Measurements from ENCODE around the gene PPP2CA.

The PPP2CA gene

DNA sequence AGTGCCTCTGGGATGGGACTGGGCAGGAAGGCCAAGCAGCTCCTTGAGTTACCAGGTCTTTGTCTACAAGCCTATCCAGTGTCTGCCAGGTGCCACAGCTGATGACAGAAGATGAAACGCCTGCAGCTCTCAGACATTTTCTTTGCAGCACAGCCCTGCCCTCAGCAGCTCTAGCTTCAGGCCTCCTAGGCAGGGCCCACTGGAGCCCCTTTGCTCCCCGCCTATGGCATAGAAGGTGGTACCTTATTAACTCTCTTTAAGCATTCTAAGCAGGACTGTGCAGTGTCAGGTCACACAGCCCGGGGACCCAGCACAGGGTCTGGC is 47.8 kb downstream of the PPP2CA start:
- H4K20me1 ChIP-seq (ENCODE audit: insufficient read depth, low read length, poor library complexity, severe bottlenecking) = peaks cover 35% of the 10 kb centered on the region
- H3F3A ChIP-seq (ENCODE audit: low read depth) = no peaks in the 10 kb centered on the region
- no peak overlapping the region for H3K4me3 ChIP-seq (ENCODE audit: low read length, poor library complexity, severe bottlenecking)
- peak overlapping the region; percentile 81 for H3K4me2 ChIP-seq (ENCODE audit: low read depth, low read length, poor library complexity, severe bottlenecking)
- no peaks in the 10 kb centered on the region for H3K9me2 ChIP-seq (replicated peaks; ENCODE audit: low read depth, low read length)
- no peaks in the 10 kb centered on the region for H3K27me3 ChIP-seq (ENCODE audit: insufficient read depth, low read length, poor library complexity, severe bottlenecking)
- H3K4me1 ChIP-seq (ENCODE audit: insufficient read depth, low read length, poor library complexity, severe bottlenecking) = peaks cover 20% of the 10 kb centered on the region
- no peak overlapping the region for H2AFZ ChIP-seq (ENCODE audit: low read length)
- no peak for TF ChIP-seq EZH2phosphoT487 (IDR thresholded peaks at IDR 0.05; ENCODE audit: borderline replicate concordance)
- TF ChIP-seq, protein P1, sequence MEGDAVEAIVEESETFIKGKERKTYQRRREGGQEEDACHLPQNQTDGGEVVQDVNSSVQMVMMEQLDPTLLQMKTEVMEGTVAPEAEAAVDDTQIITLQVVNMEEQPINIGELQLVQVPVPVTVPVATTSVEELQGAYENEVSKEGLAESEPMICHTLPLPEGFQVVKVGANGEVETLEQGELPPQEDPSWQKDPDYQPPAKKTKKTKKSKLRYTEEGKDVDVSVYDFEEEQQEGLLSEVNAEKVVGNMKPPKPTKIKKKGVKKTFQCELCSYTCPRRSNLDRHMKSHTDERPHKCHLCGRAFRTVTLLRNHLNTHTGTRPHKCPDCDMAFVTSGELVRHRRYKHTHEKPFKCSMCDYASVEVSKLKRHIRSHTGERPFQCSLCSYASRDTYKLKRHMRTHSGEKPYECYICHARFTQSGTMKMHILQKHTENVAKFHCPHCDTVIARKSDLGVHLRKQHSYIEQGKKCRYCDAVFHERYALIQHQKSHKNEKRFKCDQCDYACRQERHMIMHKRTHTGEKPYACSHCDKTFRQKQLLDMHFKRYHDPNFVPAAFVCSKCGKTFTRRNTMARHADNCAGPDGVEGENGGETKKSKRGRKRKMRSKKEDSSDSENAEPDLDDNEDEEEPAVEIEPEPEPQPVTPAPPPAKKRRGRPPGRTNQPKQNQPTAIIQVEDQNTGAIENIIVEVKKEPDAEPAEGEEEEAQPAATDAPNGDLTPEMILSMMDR (conservative IDR thresholded peaks at IDR 0.05; ENCODE audit: low read length) = no peak
- no peaks in the 10 kb centered on the region for H3K9me3 ChIP-seq (ENCODE audit: insufficient read depth, low read depth, low read length)
- peaks cover 36% of the 10 kb centered on the region for H3K79me2 ChIP-seq (ENCODE audit: insufficient read depth, low read length)
- H3K36me3 ChIP-seq (ENCODE audit: insufficient read depth, low read length) = no peaks in the 10 kb centered on the region
- H3K9ac ChIP-seq (ENCODE audit: low read depth, low read length, poor library complexity, severe bottlenecking) = no peak overlapping the region

GRCh38 chr5:134177369-134178095 is 48.3 kb downstream of the PPP2CA start:
- Histone ChIP-seq H3K79me2 (ENCODE audit: insufficient read depth, low read length) (peaks cover 39% of the 10 kb centered on the region), H4K20me1 (ENCODE audit: insufficient read depth, low read length, poor library complexity, severe bottlenecking) (peaks cover 35% of the 10 kb centered on the region), H3F3A (ENCODE audit: low read depth) (no peaks in the 10 kb centered on the region), H3K4me3 (ENCODE audit: low read length, poor library complexity, severe bottlenecking) (peak overlapping the region; percentile 93), H3K36me3 (ENCODE audit: insufficient read depth, low read length) (peaks cover under 1% of the 10 kb centered on the region; the same call in 1 of the 2 replicates), H3K27me3 (ENCODE audit: insufficient read depth, low read length, poor library complexity, severe bottlenecking) (no peaks in the 10 kb centered on the region), H3K9me2 (replicated peaks; ENCODE audit: low read depth, low read length) (no peaks in the 10 kb centered on the region), H2AFZ (ENCODE audit: low read length) (peak overlapping the region; percentile 90), H3K4me1 (ENCODE audit: insufficient read depth, low read length, poor library complexity, severe bottlenecking) (peaks cover 20% of the 10 kb centered on the region), H3K9me3 (ENCODE audit: insufficient read depth, low read depth, low read length) (no peaks in the 10 kb centered on the region), H3K9ac (ENCODE audit: low read depth, low read length, poor library complexity, severe bottlenecking) (peak overlapping the region; percentile 84), H3K4me2 (ENCODE audit: low read depth, low read length, poor library complexity, severe bottlenecking) (peak overlapping the region; percentile 81)
- TF ChIP-seq, protein P1 (conservative IDR thresholded peaks at IDR 0.05; ENCODE audit: low read length) = no peak
- no peak for TF ChIP-seq EZH2phosphoT487 (IDR thresholded peaks at IDR 0.05; ENCODE audit: borderline replicate concordance)

GRCh38 chr5:134176511-134177368 is 49.1 kb downstream of the PPP2CA start, which contains the start of gene SKP1:
TSS of gene SKP1 (minus strand) at chr5:134176950. CDS start at chr5:134174022, 2,928 bp downstream.
- Histone ChIP-seq H3F3A (ENCODE audit: low read depth) (no peaks in the 10 kb centered on the region), H3K9ac (ENCODE audit: low read depth, low read length, poor library complexity, severe bottlenecking) (peak within 1 kb of the TSS; percentile 84), H4K20me1 (ENCODE audit: insufficient read depth, low read length, poor library complexity, severe bottlenecking) (peaks cover 41% of the 10 kb centered on the region), H3K79me2 (ENCODE audit: insufficient read depth, low read length) (peaks cover 47% of the 10 kb centered on the region), H3K9me2 (replicated peaks; ENCODE audit: low read depth, low read length) (no peaks in the 10 kb centered on the region), H2AFZ (ENCODE audit: low read length) (peak within 1 kb of the TSS; percentile 90), H3K4me2 (ENCODE audit: low read depth, low read length, poor library complexity, severe bottlenecking) (peak within 1 kb of the TSS; percentile 87), H3K27me3 (ENCODE audit: insufficient read depth, low read length, poor library complexity, severe bottlenecking) (no peaks in the 10 kb centered on the region), H3K4me1 (ENCODE audit: insufficient read depth, low read length, poor library complexity, severe bottlenecking) (peaks cover 20% of the 10 kb centered on the region), H3K9me3 (ENCODE audit: insufficient read depth, low read depth, low read length) (no peaks in the 10 kb centered on the region), H3K36me3 (ENCODE audit: insufficient read depth, low read length) (peaks cover 6% of the 10 kb centered on the region; the same call in 1 of the 2 replicates), H3K4me3 (ENCODE audit: low read length, poor library complexity, severe bottlenecking) (peak within 1 kb of the TSS; percentile 93)
- no peak for TF ChIP-seq EZH2phosphoT487 (IDR thresholded peaks at IDR 0.05; ENCODE audit: borderline replicate concordance)
- TF ChIP-seq, protein P1 (conservative IDR thresholded peaks at IDR 0.05; ENCODE audit: low read length) = no peak
